Liver (tissue), 9 donors: ENCODE measurements around the gene CNNM1. TPM values are rescaled to one million over a fixed set of nuclear protein-coding genes. Genes with fewer than 3 reads are reported as not detected.
A peak's percentile ranks its signal among the peaks of the same experiment; 100 is the strongest.

Source experiments
- DNase-seq: peaks from one replicate; pipeline ENCODE4 v3.0.0-alpha.2; 2017; ENCODE audit warnings: low spot score
- H3K27ac ChIP-seq, 2 donors: one replicate each; pipeline ENCODE4 v1.7.0; 2013; ENCODE audit warnings: inconsistent platforms in 2 of 2, low read length in 2 of 2, control low read depth in 1 of 2, low read depth in 1 of 2, mild to moderate bottlenecking in 1 of 2
- H3K27me3 ChIP-seq, 4 donors: one replicate each; pipeline versions ENCODE4 v1.6.1 to v1.7.0; 2013; ENCODE audit warnings: low read length in 3 of 4, inconsistent platforms in 1 of 4, mild to moderate bottlenecking in 1 of 4, moderate library complexity in 1 of 4; ENCODE audit not compliant: control insufficient read depth in 4 of 4, insufficient read depth in 4 of 4
- H3K36me3 ChIP-seq, 4 donors: one replicate each; pipeline versions ENCODE4 v1.6.1 to v1.7.0; 2013; ENCODE audit warnings: low read length in 3 of 4, mild to moderate bottlenecking in 3 of 4, low read depth in 1 of 4, moderate library complexity in 1 of 4; ENCODE audit not compliant: control insufficient read depth in 4 of 4, insufficient read depth in 3 of 4
- H3K4me1 ChIP-seq, 4 donors: one replicate each; pipeline versions ENCODE4 v1.6.1 to v1.7.0; 2013; ENCODE audit warnings: low read length in 3 of 4, mild to moderate bottlenecking in 3 of 4, moderate library complexity in 1 of 4; ENCODE audit not compliant: control insufficient read depth in 4 of 4, insufficient read depth in 4 of 4
- H3K4me3 ChIP-seq, 3 donors: one replicate each; pipeline versions ENCODE4 v1.6.1 to v1.7.0; 2013; ENCODE audit warnings: low read length in 3 of 3, control low read depth in 1 of 3, low read depth in 1 of 3, mild to moderate bottlenecking in 1 of 3
- H3K9ac ChIP-seq, 2 donors: one replicate each; pipeline ENCODE4 v1.7.0; 2013; ENCODE audit warnings: low read length in 2 of 2, mild to moderate bottlenecking in 2 of 2, moderate library complexity in 2 of 2, control low read depth in 1 of 2, low read depth in 1 of 2
- H3K9me3 ChIP-seq, 4 donors: one replicate each; pipeline versions ENCODE4 v1.6.1 to v1.7.0; 2013; ENCODE audit warnings: low read length in 3 of 4; ENCODE audit not compliant: control insufficient read depth in 4 of 4
- CTCF ChIP-seq: fragments of 150-350 bp; IDR thresholded peaks from 2 replicates; pipeline ENCODE4 v1.5.1; 2017; ENCODE audit warnings: improper control_type of control experiment, low read depth, low read length; ENCODE audit not compliant: missing input control
- EGR1 ChIP-seq, 2 donors: IDR thresholded peaks; 2 replicates each; pipeline ENCODE4 v1.6.1; 2016 to 2018; ENCODE audit warnings: antibody characterized with exemption in 2 of 2, low read depth in 2 of 2
- FOXA1 ChIP-seq: IDR thresholded peaks from 2 replicates; pipeline ENCODE4 v1.6.1; 2016; ENCODE audit warnings: antibody characterized with exemption
- FOXA2 ChIP-seq: IDR thresholded peaks from 2 replicates; pipeline ENCODE4 v1.6.1; 2016; ENCODE audit warnings: antibody characterized with exemption
- GABPA ChIP-seq, 2 donors: IDR thresholded peaks in 1 of 2; conservative IDR thresholded peaks in 1 of 2; 2 replicates each; pipeline ENCODE4 v1.6.1; 2016; ENCODE audit warnings: antibody characterized with exemption in 2 of 2, mild to moderate bottlenecking in 1 of 2, moderate library complexity in 1 of 2
- HNF4A ChIP-seq, 2 donors: conservative IDR thresholded peaks; 2 replicates each; pipeline ENCODE4 v1.6.1; 2016; ENCODE audit warnings: antibody characterized with exemption in 2 of 2, mild to moderate bottlenecking in 2 of 2
- HNF4G ChIP-seq: IDR thresholded peaks from 2 replicates; pipeline ENCODE4 v1.6.1; 2016; ENCODE audit warnings: antibody characterized with exemption
- JUND ChIP-seq, 2 donors: IDR thresholded peaks; 2 replicates each; pipeline ENCODE4 v1.6.1; 2016; ENCODE audit warnings: antibody characterized with exemption in 2 of 2
- MAX ChIP-seq: IDR thresholded peaks from 2 replicates; pipeline ENCODE4 v1.6.1; 2016; ENCODE audit warnings: antibody characterized with exemption
- NR2F2 ChIP-seq: IDR thresholded peaks from 2 replicates; pipeline ENCODE4 v1.6.1; 2016; ENCODE audit warnings: antibody characterized with exemption
- RAD21 ChIP-seq, 2 donors: IDR thresholded peaks; 2 replicates each; pipeline ENCODE4 v1.6.1; 2016; ENCODE audit warnings: antibody characterized with exemption in 2 of 2, mild to moderate bottlenecking in 2 of 2
- RXRA ChIP-seq, 2 donors: IDR thresholded peaks; 2 replicates each; pipeline ENCODE4 v1.6.1; 2017 to 2018; ENCODE audit warnings: antibody characterized with exemption in 2 of 2, mild to moderate bottlenecking in 1 of 2
- SP1 ChIP-seq: IDR thresholded peaks from 2 replicates; pipeline ENCODE4 v1.6.1; 2018; ENCODE audit warnings: antibody characterized with exemption, mild to moderate bottlenecking
- TAF1 ChIP-seq: conservative IDR thresholded peaks from 2 replicates; pipeline ENCODE4 v1.6.1; 2016; ENCODE audit warnings: antibody characterized with exemption, mild to moderate bottlenecking
- YY1 ChIP-seq: IDR thresholded peaks from 2 replicates; pipeline ENCODE4 v1.6.1; 2016; ENCODE audit warnings: antibody characterized with exemption, mild to moderate bottlenecking
- WGBS: extraction: QIAGEN DNeasy Blood & Tissue Kit; methylation state at CpG from one replicate; pipeline ENCODE4 v1.1.7; 2013; 5-methylcytosine and 5-hydroxymethylcytosine counted together
- polyA plus RNA-seq, 2 donors: library from polyadenylated mRNA; stranded (reverse) in 1 of 2; unstranded in 1 of 2; fragments of 200-250 nt in 1 of 2; fragments of >200 nt in 1 of 2; fragmentation: Nextera tagmentation in 1 of 2; extraction: Ambion mirVana in 1 of 2; gene quantifications; one replicate each; pipeline versions ENCODE4 v1.2.1 to v1.2.3, GENCODE V29; 2013 to 2015
- total RNA-seq, 2 donors: library from RNA; depleted of rRNA; stranded (reverse); fragments of >200 nt; gene quantifications; one replicate each; pipeline ENCODE4 v1.2.3, GENCODE V29; 2014
- TF ChIP-seq, protein P1 (sequence below): IDR thresholded peaks from 2 replicates; pipeline ENCODE4 v1.6.1; 2016; ENCODE audit warnings: antibody characterized with exemption
- TF ChIP-seq, protein P2 (sequence below): IDR thresholded peaks from 2 replicates; pipeline ENCODE4 v1.6.1; 2016; ENCODE audit warnings: antibody characterized with exemption
- donor health status: healthy.
- donor health status: healthy.
- donor health status: healthy.
- donor health status: healthy.
- donor health status: healthy.

The CNNM1 gene
- total and polyA plus RNA-seq, 4 donors, result 0.05 to 0.10 (median 0.07) TPM

DNA sequence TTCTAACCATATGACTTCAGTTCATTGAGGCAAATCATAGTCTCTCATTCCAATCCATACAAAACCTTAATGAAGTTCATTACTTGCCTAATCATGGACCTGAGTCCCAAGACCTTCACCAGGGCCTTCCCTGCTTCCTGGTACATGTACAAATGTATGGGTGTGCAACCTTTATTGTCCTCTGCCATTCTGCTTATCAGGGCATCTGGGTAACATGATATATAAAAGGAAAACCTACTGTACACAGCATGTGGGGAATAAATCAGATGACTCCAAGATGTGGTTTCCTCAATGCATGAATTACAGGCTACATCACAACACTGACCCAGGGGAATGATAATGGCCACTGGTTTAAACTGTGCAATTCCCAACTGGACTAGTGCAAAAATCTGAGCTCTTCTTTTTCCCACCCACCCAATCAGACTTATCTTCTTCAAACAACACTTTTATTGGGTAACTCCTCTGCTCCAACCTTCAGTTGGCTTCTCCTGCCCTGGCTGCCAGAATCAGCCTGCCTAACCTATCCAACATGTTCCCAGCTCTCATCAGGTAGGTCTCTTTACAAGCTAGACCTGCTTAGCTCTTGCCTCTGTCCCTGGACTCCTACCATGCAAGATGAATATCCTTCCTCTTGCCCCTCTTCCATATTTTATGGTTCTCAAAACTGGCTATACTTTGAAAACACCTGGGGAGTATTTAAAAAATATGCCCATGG is 89.9 kb downstream of the CNNM1 start:
- H3K27me3 ChIP-seq, result no peaks in the 10 kb centered on the region
- no peak for TF ChIP-seq CTCF
- no peak for TF ChIP-seq HNF4G
- TF ChIP-seq YY1, result no peak
- no peak for TF ChIP-seq NR2F2
- TF ChIP-seq FOXA1, result no peak
- no peak overlapping the region for H3K9ac ChIP-seq
- H3K4me3 ChIP-seq, result no peak overlapping the region
- DNase-seq, result no peak
- peaks cover 7 to 31% (median 25%) of the 10 kb centered on the region in 4 donors for H3K36me3 ChIP-seq
- no peak overlapping the region for H3K27ac ChIP-seq
- H3K9me3 ChIP-seq, result no peaks in the 10 kb centered on the region
- H3K4me1 ChIP-seq, result peaks cover 22 to 50% (median 29%) of the 10 kb centered on the region in 4 donors

- TF ChIP-seq JUND (IDR thresholded peaks at IDR 0.05), result no peak
- no peak for TF ChIP-seq HNF4G
- TF ChIP-seq FOXA2, result no peak
- no peak for TF ChIP-seq MAX
- TF ChIP-seq GABPA (IDR thresholded peaks at IDR 0.05 in 1 of 2, conservative IDR thresholded peaks at IDR 0.05 in 1 of 2), result no peak
- no peak for TF ChIP-seq RAD21 (IDR thresholded peaks at IDR 0.05)
- no peak for TF ChIP-seq SP1
- no peak for TF ChIP-seq HNF4A (conservative IDR thresholded peaks at IDR 0.05)
- TF ChIP-seq NR2F2, result no peak
- Histone ChIP-seq H3K9ac (no peak overlapping the region), H3K4me1 (peaks cover 22 to 53% (median 30%) of the 10 kb centered on the region in 4 donors), H3K4me3 (no peak overlapping the region), H3K27ac (no peak overlapping the region), H3K9me3 (no peaks in the 10 kb centered on the region), H3K36me3 (peaks cover 7 to 33% (median 29%) of the 10 kb centered on the region in 4 donors), H3K27me3 (no peaks in the 10 kb centered on the region)
- WGBS, result over 99% methylated on average over 2 of the region's 2 CpGs
- DNase-seq, result no peak
Measured at GRCh38 chr10:99419688-99420087, 90.5 kb downstream of the CNNM1 start.

DNA sequence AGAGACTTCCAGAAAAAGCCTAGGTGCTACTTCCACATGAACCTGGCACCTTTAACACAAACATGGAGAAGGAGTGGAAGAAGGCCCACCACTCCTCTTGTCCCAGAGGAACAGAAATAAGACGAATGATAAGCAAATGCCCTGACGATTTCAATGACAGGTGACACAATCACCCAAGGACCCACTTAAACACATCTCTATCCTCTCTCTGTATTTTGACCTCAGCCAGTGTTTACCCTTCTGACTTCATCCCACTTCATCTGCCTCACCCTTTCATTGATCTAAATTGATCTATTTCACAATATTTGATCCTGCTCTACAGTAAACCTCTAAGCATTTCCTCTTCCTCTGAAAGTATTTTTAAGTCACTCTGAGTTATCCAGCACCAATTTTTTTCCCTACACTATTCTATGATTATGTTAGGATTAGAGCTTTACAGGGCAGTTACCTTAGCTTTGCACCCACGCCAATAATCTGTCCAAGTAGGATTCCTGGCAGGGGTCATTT is 92.1 kb downstream of the CNNM1 start:
- 35% methylated on average over 3 of the region's 3 CpGs for WGBS
- Histone ChIP-seq H3K9ac (no peak overlapping the region), H3K9me3 (no peaks in the 10 kb centered on the region), H3K27me3 (no peaks in the 10 kb centered on the region), H3K4me3 (no peak overlapping the region), H3K36me3 (peaks cover 7 to 46% (median 40%) of the 10 kb centered on the region in 4 donors), H3K27ac (peak overlapping the region; percentile 31 to 60), H3K4me1 (peaks cover 30 to 68% (median 41%) of the 10 kb centered on the region in 4 donors)
- no peak for DNase-seq
- peak; percentile 55 for TF ChIP-seq HNF4G
- TF ChIP-seq FOXA1, result peak; percentile 88
- TF ChIP-seq, protein P1, sequence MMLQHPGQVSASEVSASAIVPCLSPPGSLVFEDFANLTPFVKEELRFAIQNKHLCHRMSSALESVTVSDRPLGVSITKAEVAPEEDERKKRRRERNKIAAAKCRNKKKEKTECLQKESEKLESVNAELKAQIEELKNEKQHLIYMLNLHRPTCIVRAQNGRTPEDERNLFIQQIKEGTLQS, result peak; percentile 56
- peak; percentile 22 for TF ChIP-seq YY1
- peak; percentile 62 for TF ChIP-seq NR2F2
- peak; percentile 82 for TF ChIP-seq SP1
- no peak for TF ChIP-seq CTCF
- TF ChIP-seq EGR1 (IDR thresholded peaks at IDR 0.05; ENCODE audit: low read depth in 2 of 2), result peak in 1 of 2 donors; percentile 15
- TF ChIP-seq TAF1, result no peak
- peak in 1 of 2 donors; percentile 57 for TF ChIP-seq GABPA (IDR thresholded peaks at IDR 0.05 in 1 of 2, conservative IDR thresholded peaks at IDR 0.05 in 1 of 2)
- TF ChIP-seq, protein P2, sequence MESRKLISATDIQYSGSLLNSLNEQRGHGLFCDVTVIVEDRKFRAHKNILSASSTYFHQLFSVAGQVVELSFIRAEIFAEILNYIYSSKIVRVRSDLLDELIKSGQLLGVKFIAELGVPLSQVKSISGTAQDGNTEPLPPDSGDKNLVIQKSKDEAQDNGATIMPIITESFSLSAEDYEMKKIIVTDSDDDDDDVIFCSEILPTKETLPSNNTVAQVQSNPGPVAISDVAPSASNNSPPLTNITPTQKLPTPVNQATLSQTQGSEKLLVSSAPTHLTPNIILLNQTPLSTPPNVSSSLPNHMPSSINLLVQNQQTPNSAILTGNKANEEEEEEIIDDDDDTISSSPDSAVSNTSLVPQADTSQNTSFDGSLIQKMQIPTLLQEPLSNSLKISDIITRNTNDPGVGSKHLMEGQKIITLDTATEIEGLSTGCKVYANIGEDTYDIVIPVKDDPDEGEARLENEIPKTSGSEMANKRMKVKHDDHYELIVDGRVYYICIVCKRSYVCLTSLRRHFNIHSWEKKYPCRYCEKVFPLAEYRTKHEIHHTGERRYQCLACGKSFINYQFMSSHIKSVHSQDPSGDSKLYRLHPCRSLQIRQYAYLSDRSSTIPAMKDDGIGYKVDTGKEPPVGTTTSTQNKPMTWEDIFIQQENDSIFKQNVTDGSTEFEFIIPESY, result peak; percentile 63
- peak; percentile 88 to 89 for TF ChIP-seq RXRA (IDR thresholded peaks at IDR 0.05)
- TF ChIP-seq FOXA2, result peak; percentile 90
